Measurements from ENCODE around the gene HLA-DPA1. TPM values are rescaled to one million over a fixed set of nuclear protein-coding genes. Genes with fewer than 3 reads are reported as not detected.
A peak's percentile ranks its signal among the peaks of the same experiment; 100 is the strongest.

HLA-DPA1 gene
- total RNA-seq, 1 donor from 2014 or later = 82.3 TPM

GRCh38 chr6:33017018-33017417 is 56.4 kb downstream of the HLA-DPA1 start:
- Histone ChIP-seq H3K4me1 (peaks cover 17% of the 10 kb centered on the region), H3K9me3 (no peaks in the 10 kb centered on the region), H3K27ac (no peak overlapping the region), H3K27me3 (no peaks in the 10 kb centered on the region), H3K4me3 (no peak overlapping the region), H3K36me3 (no peaks in the 10 kb centered on the region)
- TF ChIP-seq, protein P1, sequence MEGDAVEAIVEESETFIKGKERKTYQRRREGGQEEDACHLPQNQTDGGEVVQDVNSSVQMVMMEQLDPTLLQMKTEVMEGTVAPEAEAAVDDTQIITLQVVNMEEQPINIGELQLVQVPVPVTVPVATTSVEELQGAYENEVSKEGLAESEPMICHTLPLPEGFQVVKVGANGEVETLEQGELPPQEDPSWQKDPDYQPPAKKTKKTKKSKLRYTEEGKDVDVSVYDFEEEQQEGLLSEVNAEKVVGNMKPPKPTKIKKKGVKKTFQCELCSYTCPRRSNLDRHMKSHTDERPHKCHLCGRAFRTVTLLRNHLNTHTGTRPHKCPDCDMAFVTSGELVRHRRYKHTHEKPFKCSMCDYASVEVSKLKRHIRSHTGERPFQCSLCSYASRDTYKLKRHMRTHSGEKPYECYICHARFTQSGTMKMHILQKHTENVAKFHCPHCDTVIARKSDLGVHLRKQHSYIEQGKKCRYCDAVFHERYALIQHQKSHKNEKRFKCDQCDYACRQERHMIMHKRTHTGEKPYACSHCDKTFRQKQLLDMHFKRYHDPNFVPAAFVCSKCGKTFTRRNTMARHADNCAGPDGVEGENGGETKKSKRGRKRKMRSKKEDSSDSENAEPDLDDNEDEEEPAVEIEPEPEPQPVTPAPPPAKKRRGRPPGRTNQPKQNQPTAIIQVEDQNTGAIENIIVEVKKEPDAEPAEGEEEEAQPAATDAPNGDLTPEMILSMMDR (IDR thresholded peaks at IDR 0.05) = no peak
- TF ChIP-seq POLR2AphosphoS5 (IDR thresholded peaks at IDR 0.05; ENCODE audit: insufficient read depth in 1 of 2, low read depth in 1 of 2) (no peak), POLR2A (IDR thresholded peaks at IDR 0.05) (no peak)
- DNase-seq (ENCODE audit: extremely low spot score in 2 of 2) = no peak
- intact Hi-C loops (cut with DNase I) = loop anchor here (5.0 kb wide), 1 partner anchor 230 kb away; no protein-coding TSS in a partner anchor

DNA sequence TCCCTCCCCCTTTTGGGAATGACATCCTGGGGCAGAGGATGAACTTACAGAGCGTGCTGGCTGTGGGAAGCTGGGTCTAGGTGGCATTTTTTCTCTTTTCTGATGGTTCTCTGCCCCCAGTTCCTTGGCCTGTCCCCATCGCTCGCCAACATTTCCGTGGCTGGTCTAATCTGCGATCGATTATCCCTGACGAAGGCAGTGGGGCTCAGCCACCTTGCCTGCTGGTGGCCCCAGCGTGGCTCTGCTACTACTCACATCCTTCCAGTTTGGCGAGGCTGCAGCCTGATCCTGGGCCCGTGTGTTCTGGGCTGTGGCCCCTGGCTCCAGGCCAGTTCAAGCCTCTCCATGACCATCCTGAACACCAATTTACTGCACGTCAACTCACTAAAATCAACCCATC is 57.7 kb downstream of the HLA-DPA1 start:
- no peaks in the 10 kb centered on the region for H3K36me3 ChIP-seq
- H3K27me3 ChIP-seq = no peaks in the 10 kb centered on the region
- no peak overlapping the region for H3K4me3 ChIP-seq
- DNase-seq (ENCODE audit: extremely low spot score in 2 of 2) = no peak
- H3K27ac ChIP-seq = peak overlapping the region; percentile 35
- peaks cover 17% of the 10 kb centered on the region for H3K4me1 ChIP-seq
- TF ChIP-seq, protein P1 (IDR thresholded peaks at IDR 0.05) = no peak
- no peaks in the 10 kb centered on the region for H3K9me3 ChIP-seq
- intact Hi-C loops (cut with DNase I) = loop anchor here (2.0 to 5.0 kb wide), 2 partner anchors 65 to 232 kb away; no protein-coding TSS in a partner anchor

DNA sequence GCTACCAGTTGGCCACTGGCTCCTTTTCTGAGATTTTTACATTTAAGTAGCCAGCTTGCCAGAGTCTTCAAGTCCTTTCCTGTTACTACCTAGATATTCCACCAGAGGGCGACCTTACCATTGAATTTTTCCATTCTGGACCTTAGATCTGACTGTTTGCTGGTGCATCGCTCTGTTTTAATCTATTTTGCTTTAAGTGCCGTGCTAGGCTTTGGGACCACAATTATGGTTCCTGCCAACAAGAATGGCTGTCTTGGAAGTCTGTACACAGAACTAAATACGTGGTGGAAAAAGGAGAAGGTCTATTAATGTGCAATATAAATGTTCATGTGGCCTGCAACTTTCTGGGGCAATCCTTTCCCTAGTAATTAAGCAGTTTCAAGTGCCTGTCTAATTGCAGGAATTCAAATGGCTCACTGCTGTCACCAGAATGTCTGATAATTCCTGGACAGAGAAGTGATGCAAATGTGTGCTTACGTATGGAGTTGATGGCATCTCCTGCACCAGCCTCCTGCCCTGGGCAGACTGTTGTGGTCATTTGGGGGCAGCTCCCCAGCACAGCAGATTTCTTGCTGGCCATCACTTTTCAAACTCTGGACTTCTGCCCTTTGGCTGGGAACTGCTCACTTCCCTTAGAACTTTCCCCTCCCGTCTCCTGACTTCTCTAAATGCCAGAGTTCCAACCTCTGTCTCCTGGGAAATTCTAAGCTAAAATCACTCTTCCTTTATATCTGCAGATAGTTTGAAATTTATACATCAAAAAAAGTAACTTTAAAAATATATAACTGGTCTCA is 58.4 kb downstream of the HLA-DPA1 start:
- intact Hi-C loops (cut with DNase I) = loop anchor here (2.0 to 5.0 kb wide), 2 partner anchors 66 to 232 kb away; no protein-coding TSS in a partner anchor
- Histone ChIP-seq H3K36me3 (no peaks in the 10 kb centered on the region), H3K27me3 (no peaks in the 10 kb centered on the region), H3K9me3 (no peaks in the 10 kb centered on the region), H3K4me1 (peaks cover 16% of the 10 kb centered on the region), H3K27ac (peak overlapping the region; percentile 35), H3K4me3 (no peak overlapping the region)
- TF ChIP-seq POLR2AphosphoS5 (IDR thresholded peaks at IDR 0.05; ENCODE audit: insufficient read depth in 1 of 2, low read depth in 1 of 2) = peak in 1 of 2 donors; percentile 42
- no peak for TF ChIP-seq POLR2A (IDR thresholded peaks at IDR 0.05)
- TF ChIP-seq, protein P1 (IDR thresholded peaks at IDR 0.05) = peak; percentile 78 to 81 (median 79)
- no peak for DNase-seq (ENCODE audit: extremely low spot score in 2 of 2)

Other genes with a start within 250 kb of the HLA-DPA1 start
- gene TAP2, start 234.9 kb downstream of the HLA-DPA1 start, total RNA-seq = 19.9 TPM
- 31.9 TPM for gene PSMB8, start 229.6 kb downstream of the HLA-DPA1 start, total RNA-seq
- gene TAP1, start 219.9 kb downstream of the HLA-DPA1 start, total RNA-seq = 50.6 TPM
- gene PSMB9, start 219.5 kb downstream of the HLA-DPA1 start, total RNA-seq = 19.6 TPM
- 10.3 TPM for gene HLA-DMB, start 132.6 kb downstream of the HLA-DPA1 start, total RNA-seq
- 27.7 TPM for gene HLA-DMA, start 120.6 kb downstream of the HLA-DPA1 start, total RNA-seq
- 125 TPM for gene BRD2, start 105.1 kb downstream of the HLA-DPA1 start, total RNA-seq
- gene HLA-DOA, start 64.1 kb downstream of the HLA-DPA1 start, total RNA-seq = 30.2 TPM
- gene HLA-DPB1, start 2.3 kb upstream of the HLA-DPA1 start, total RNA-seq = 94.8 TPM
- gene COL11A2, start 118.8 kb upstream of the HLA-DPA1 start, total RNA-seq = 0.25 TPM
- 28.0 TPM for gene RXRB, start 127.0 kb upstream of the HLA-DPA1 start, total RNA-seq
- 36.3 TPM for gene SLC39A7, start 127.2 kb upstream of the HLA-DPA1 start, total RNA-seq
- 17.7 TPM for gene HSD17B8, start 131.0 kb upstream of the HLA-DPA1 start, total RNA-seq
- gene RING1, start 134.9 kb upstream of the HLA-DPA1 start, total RNA-seq = 32.7 TPM
- gene VPS52, start 198.2 kb upstream of the HLA-DPA1 start, total RNA-seq = 42.2 TPM
- 3,296 TPM for gene RPS18, start 198.4 kb upstream of the HLA-DPA1 start, total RNA-seq
- 14.0 TPM for gene B3GALT4, start 203.5 kb upstream of the HLA-DPA1 start, total RNA-seq
- gene WDR46, start 215.6 kb upstream of the HLA-DPA1 start, total RNA-seq = 36.3 TPM
- 9.1 TPM for gene PFDN6, start 216.0 kb upstream of the HLA-DPA1 start, total RNA-seq
- gene RGL2, start 225.3 kb upstream of the HLA-DPA1 start, total RNA-seq = 41.5 TPM
- gene TAPBP, start 240.4 kb upstream of the HLA-DPA1 start, total RNA-seq = 59.9 TPM
- 18.4 TPM for gene ZBTB22, start 244.1 kb upstream of the HLA-DPA1 start, total RNA-seq
- 32.2 TPM for gene DAXX, start 249.3 kb upstream of the HLA-DPA1 start, total RNA-seq